GM19035 (cell line): ENCODE results near the gene RNF39.
"Not testable (repeated sequence)": the region's sequence is repeated elsewhere in the genome, so short reads cannot be mapped to it uniquely, and the experiment has no call there.

Experiments
- ATAC-seq: cut with Tn5 transposase; IDR thresholded peaks from one replicate; pipeline ENCODE4 v1.9.1; 2021; ENCODE audit not compliant: unreplicated experiment

Gene RNF39

GRCh38 chr6:30075094-30075789, at the start of gene RNF39:
TSS of gene RNF39 (minus strand) at chr6:30075769. CDS start at chr6:30075585, 184 bp downstream.
- no peak for ATAC-seq

GRCh38 chr6:30122515-30122914, 46.9 kb upstream of the RNF39 start:
- ATAC-seq, result no peak

GRCh38 chr6:30121446-30122366, 46.1 kb upstream of the RNF39 start:
- ATAC-seq, result no peak

GRCh38 chr6:30118691-30119090, 43.1 kb upstream of the RNF39 start:
- not testable (repeated sequence) for ATAC-seq

- ATAC-seq, result no peak
Measured at GRCh38 chr6:30116724-30117123, 41.2 kb upstream of the RNF39 start.

GRCh38 chr6:30113841-30114240, 38.3 kb upstream of the RNF39 start:
- no peak for ATAC-seq

GRCh38 chr6:30113003-30113759, 37.6 kb upstream of the RNF39 start, which contains the start of gene TRIM31:
TSS of gene TRIM31 (minus strand) at chr6:30113090. CDS start at chr6:30112805, 285 bp downstream.
- no peak for ATAC-seq

GRCh38 chr6:30112402-30112994, 36.9 kb upstream of the RNF39 start:
- no peak for ATAC-seq

GRCh38 chr6:30111266-30111856, 35.8 kb upstream of the RNF39 start:
- no peak for ATAC-seq

GRCh38 chr6:30104661-30105060, 29.1 kb upstream of the RNF39 start:
- ATAC-seq, result no peak

- ATAC-seq, result no peak
Measured at GRCh38 chr6:30103872-30104179, 28.3 kb upstream of the RNF39 start.

GRCh38 chr6:30102970-30103871, 27.7 kb upstream of the RNF39 start:
- peak; percentile 76 for ATAC-seq

GRCh38 chr6:30102414-30102969, 26.9 kb upstream of the RNF39 start:
- ATAC-seq, result peak; percentile 11

- ATAC-seq, result peak; percentile 56
Measured at GRCh38 chr6:30101444-30102413, 26.2 kb upstream of the RNF39 start.

- ATAC-seq, result no peak
Measured at GRCh38 chr6:30100585-30101443, 25.2 kb upstream of the RNF39 start.

GRCh38 chr6:30100154-30100553, 24.6 kb upstream of the RNF39 start:
- no peak for ATAC-seq
